HG03139 (cell line): ENCODE measurements around the gene TOP3B.
"Not testable (repeated sequence)": the region's sequence is repeated elsewhere in the genome, so short reads cannot be mapped to it uniquely, and the experiment has no call there.

ENCODE experiments used
- ATAC-seq: cut with Tn5 transposase; IDR thresholded peaks from one replicate; pipeline ENCODE4 v1.9.1; 2021; ENCODE audit not compliant: unreplicated experiment

TOP3B gene

DNA sequence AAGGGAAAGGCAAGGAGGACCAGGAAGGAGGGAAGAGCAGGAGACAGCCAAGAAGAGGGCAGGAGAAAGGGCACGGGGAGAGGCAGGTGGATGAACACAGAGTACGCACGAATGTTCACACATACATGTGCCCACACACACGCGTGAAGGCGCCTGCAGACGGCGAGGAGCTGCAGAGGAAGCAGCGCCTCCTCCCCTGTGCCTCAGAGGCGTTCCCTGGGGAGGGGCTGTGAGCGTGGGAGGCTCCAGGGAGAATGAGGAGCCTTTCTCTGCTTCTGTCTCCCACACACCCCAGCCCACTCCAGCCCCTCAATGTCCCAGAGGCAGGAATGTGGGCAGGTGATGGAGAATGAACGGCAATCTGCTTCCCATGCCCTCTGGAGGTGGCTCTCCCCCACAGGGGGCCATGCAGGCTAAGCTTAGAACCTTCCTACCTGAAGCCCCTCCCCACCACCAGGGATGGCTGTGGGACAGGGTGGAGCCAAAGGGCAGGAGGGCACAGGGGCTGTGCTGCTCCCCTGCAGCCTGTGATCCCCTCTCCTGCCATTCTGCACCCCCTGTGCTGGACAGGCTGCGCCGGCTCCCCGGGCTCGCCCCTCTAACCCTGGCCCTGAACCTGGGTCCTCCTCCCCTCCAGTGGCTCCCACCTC lies 55.3 kb downstream of the TOP3B start:
- ATAC-seq, result no peak

GRCh38 chr22:21926728-21927127 lies 55.9 kb downstream of the TOP3B start:
- no peak for ATAC-seq

DNA sequence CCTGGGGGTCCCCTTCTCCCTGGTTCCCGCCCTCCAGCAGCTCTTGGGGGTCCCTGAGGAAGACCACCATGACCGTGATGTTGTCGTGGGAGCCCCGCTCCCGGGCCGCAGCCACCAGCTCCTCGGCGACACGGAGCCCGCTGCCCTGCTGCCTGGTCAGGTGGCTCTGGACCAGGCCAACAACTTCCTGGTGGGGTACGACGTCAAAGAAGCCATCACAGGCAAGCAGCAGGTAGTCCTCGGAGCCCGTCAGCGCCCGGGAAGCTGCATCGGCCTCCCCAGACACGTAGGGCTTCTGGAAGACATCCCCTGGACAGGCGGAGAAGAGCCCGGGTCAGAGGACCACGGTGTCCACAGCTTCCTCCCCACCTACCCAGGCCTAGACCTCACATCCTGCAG lies 59.4 kb downstream of the TOP3B start:
- ATAC-seq, result no peak

DNA sequence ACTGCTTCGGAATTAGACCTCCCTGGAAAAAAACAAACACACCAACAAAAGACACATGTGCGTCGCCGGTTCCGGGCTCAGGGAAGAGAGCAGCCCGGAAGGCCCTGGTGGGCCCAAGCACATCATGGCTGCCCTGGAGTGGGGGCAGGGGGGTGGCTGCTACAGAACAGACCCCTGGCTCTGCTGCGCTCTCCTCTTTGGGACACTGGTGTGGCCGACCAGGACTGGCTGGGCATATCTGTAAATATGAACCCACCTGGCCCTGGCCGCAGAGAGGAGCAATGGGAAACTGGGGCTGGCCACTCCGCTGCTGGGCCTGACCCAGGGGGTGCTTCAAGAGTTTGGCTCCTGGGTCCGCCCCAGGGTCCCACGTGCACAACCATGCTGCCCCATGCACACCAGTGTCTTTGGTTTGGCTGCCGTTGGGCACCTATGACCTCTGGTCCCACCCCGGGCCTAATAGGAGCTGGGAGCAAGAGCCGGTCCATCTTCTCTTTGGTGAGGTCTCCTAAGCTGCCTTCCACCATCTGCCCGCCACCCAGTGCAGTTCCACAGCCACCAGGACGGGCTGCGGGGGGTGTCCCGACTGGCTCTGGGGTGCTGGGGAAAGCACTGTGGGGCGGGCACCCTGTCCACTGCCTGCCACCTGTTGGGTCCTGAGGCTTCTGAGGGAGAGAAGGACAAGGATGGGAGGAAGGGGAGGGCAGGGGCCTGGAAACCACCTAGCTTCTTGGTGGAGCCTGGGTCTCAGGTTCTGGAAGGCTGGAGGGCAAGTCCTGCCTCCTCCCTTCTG lies 60.0 kb downstream of the TOP3B start:
- no peak for ATAC-seq

DNA sequence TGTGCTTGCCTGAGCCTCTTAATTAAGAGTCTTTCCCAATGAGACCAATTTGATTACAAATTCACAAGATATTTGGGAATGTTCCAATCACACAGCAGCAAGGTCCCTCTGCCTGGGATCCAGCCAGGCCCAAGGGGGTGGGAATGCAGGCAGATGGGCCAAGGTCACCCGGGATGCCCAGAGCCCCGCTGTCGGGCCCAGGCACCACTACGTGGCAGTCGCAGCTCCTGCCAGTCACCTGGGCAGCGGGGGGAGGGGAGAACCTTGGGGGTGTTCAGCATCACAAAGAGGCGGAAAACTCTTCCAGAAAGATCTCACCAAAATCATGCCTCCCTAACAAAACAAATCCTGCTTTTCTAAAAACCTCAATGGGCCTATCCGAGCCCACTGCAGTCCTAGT lies 60.9 kb downstream of the TOP3B start:
- ATAC-seq, result no peak

DNA sequence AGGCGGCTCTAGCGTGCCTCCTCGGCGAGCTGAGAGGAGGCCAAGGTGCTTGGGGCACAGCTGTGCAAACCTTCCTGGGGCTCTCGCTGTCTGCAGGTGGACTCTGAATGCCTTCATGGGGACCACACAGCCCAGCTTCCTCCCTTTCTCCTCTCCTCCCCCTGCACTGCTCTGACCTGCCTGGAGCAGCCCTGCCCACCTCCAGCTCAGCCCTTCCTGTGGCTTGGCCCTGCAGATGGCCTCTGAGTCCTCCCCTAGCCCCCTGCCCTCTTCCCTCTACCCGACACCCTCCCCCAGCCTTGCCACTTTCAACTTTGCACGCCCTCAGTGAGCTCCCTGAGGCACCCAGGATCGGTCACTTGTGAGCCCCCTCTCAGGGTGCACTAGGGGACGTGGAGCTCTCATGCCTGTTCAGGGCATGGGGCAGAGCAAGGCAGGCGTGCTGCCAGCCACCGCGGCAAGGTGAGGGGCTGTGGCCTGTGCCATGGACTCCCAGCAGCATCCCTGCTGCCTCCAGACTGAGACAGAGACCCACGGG lies 61.3 kb downstream of the TOP3B start:
- no peak for ATAC-seq

GRCh38 chr22:21920341-21921183 lies 62.0 kb downstream of the TOP3B start:
- ATAC-seq, result no peak

DNA sequence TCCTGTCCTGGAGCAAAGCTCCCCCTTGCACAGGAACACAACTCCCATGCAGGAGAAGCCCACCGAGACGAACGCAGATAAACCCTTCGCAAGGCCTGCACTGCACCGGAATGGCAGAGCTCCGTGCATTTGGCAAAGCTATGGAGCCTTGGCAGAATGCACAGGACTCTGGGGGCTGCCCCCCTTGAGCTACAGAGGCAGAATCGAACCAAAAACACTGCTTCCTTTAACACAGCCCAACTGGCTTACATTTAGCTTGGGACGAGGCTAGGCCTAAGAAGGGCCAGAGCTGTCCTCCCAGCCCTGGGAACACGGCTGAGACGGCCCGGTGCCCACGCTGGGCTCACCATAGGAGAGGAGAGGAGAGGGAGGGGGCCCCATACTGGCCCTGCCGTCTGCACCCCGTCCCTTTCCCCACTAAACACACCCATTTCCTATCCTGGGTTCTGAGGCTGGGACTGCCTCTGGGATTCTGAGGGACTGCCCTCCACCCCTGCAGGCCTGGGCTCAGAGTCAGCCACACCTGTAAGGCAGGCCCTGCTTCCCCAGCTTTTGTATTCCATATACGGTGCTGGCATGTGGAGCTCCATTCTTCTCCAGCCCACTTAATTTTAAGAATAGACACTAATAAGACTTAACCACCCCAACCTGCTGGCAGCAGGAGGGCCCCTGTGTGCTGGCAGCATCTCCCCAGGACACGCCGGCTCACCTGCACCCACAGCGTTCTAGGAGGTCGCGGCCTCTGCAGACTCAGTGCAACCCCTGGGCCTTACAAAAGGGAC lies 62.9 kb downstream of the TOP3B start:
- no peak for ATAC-seq

GRCh38 chr22:21918466-21919185 lies 64.0 kb downstream of the TOP3B start:
- ATAC-seq, result no peak

GRCh38 chr22:21917959-21918261 lies 64.7 kb downstream of the TOP3B start:
- no peak for ATAC-seq

- no peak for ATAC-seq
These were observed 65.2 kb downstream of the TOP3B start for GRCh38 chr22:21917181-21917958.

- no peak for ATAC-seq
These were observed 66.2 kb downstream of the TOP3B start for GRCh38 chr22:21916309-21916918.

GRCh38 chr22:21915624-21916308 lies 66.8 kb downstream of the TOP3B start:
- no peak for ATAC-seq

DNA sequence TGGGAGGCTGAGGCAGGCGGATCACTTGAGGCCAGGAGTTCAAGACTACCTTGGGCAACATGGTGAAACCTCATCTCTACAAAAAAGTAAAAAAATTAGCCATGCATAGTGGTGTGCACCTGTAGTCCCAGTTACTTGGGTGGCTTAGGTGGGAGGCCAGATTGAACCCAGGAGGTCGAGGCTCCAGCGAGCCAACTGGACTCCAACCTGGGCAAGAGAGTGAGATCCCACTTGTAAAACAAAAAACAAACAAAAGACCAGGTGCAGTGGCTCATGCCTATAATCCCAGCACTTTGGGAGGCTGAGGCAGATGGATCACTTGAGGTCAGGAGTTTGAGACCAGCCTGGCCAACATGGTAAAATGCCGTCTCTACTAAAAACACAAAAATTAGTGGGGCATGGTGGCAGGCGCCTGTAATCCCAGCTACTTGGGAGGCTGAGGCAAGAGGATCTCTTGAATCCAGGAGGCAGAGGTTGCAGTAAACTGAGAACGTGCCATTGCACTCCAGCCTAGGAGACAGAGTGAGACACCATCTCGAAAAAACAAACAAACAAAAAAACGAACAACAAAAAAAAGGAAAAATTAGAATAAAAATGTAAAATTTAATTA lies 68.4 kb downstream of the TOP3B start:
- not testable (repeated sequence) for ATAC-seq

GRCh38 chr22:21910367-21910766 lies 72.2 kb downstream of the TOP3B start:
- not testable (repeated sequence) for ATAC-seq

GRCh38 chr22:21909871-21910270 lies 72.7 kb downstream of the TOP3B start:
- no peak for ATAC-seq

DNA sequence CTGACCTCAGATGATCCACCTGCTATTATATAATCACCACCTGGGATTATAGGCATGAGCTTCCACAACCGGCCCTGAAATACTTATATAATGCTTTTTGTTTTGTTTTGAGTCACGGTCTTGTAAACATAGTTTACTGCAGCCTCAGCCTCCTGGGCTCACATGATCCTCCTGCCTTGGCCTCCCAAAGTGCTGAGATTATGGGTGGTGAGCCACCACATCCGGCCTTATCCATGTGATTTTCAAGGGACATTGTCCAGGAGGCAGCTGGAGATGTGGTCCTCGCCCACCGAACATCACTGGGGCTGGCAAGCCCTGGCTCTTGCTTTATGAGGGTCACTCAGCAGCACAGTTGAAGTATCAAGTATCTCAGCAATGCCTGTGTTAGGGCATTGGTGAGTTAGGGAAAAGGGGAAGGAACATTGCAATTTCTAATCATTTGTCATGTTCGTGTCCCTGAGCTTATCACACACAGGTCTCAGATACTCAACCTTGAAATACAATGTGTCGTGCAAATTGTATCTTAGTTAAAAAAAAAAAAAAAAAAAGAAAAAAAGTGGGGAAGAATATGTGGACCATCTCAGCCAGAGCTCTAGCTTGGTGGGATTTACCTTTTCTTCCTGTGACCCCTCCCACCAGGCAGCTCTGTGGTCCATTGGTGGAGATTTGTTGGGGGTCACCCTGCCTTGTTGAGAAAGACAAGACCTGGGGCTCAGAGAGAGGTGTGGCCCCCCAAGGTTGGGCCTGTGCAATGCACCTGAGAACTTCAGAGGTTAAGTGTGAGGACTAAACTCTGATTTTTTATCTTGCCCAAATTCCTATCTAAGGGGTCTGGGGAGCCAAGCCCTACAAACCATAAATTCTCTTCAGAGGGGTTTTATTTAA lies 74.7 kb downstream of the TOP3B start:
- no peak for ATAC-seq
